ENCODE results near the gene VWA5B2.

VWA5B2 gene

DNA sequence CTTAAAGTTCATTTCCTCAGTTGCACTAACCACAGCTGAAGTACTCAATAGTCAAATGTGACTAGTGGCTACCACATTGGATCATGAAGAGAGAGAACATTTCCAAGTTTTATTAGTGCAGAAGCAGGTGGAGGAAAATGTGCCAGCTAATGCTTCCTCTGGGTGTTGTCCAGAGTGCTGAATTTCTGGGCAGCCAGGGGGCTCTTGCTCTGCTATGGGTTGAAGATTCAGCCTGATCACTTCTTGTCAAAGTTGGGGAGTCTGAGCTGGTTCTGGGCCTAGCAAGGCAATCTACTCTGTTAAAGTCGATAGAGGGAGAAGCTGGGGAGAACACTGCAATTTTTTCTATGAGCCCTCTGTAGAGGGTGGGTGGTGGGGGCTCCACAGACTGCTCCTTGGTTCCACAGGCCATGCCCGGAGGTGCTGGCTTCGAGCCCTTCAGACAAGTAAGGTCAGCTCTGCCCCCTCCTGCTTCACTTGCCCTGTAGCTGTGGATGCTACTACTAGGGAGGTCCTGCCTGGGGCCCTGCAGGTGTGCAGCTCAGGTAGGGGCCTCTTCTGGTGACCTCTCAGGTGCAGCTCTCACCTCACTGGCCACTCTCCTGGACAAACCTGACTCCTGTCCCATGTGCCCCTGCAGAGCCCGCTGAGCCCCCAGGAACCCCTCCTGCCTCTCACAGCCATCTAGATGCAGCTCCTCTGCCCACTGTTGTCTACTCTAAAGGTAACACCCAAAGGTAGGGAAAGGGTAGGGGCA is 11.2 kb downstream of the VWA5B2 start:
- Histone ChIP-seq H3K36me3 (replicated peaks; ENCODE audit: low read depth, low read length) (peaks cover 23% of the 10 kb centered on the region), H3K27ac (ENCODE audit: low read length) (no peak overlapping the region), H3K4me2 (ENCODE audit: low read length) (no peak overlapping the region), H3K4me1 (ENCODE audit: low read length) (no peaks in the 10 kb centered on the region), H3K4me3 (ENCODE audit: low read length) (no peak overlapping the region), H3K27me3 (ENCODE audit: low read depth, low read length) (no peaks in the 10 kb centered on the region), H2AFZ (ENCODE audit: low read depth, low read length) (no peak overlapping the region), H4K20me1 (ENCODE audit: insufficient read depth, low read length) (no peaks in the 10 kb centered on the region), H3K9me3 (ENCODE audit: insufficient read depth, low read length) (no peaks in the 10 kb centered on the region), H3K79me2 (ENCODE audit: low read length) (no peaks in the 10 kb centered on the region), H3K9ac (ENCODE audit: low read length) (no peak overlapping the region)
- TF ChIP-seq, protein P1, sequence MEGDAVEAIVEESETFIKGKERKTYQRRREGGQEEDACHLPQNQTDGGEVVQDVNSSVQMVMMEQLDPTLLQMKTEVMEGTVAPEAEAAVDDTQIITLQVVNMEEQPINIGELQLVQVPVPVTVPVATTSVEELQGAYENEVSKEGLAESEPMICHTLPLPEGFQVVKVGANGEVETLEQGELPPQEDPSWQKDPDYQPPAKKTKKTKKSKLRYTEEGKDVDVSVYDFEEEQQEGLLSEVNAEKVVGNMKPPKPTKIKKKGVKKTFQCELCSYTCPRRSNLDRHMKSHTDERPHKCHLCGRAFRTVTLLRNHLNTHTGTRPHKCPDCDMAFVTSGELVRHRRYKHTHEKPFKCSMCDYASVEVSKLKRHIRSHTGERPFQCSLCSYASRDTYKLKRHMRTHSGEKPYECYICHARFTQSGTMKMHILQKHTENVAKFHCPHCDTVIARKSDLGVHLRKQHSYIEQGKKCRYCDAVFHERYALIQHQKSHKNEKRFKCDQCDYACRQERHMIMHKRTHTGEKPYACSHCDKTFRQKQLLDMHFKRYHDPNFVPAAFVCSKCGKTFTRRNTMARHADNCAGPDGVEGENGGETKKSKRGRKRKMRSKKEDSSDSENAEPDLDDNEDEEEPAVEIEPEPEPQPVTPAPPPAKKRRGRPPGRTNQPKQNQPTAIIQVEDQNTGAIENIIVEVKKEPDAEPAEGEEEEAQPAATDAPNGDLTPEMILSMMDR (IDR thresholded peaks at IDR 0.05; ENCODE audit: low read depth, low read length): no peak
- TF ChIP-seq EZH2phosphoT487 (IDR thresholded peaks at IDR 0.05; ENCODE audit: low read depth): no peak

DNA sequence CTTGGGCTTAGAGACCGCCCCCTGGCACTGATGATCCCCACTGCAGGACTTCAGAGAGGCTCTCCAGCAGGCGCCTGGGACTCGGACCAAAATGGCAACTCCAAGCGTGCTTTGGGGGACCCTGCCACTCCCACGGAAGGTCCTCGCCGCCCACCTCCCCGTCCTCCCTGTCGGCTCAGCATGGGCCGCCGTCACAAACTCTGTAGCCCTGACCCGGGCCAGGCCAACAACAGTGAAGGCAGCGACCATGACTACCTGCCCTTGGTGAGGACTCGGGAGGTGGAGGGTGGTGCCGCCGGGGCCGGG is 11.7 kb downstream of the VWA5B2 start:
- H2AFZ ChIP-seq (ENCODE audit: low read depth, low read length): no peak overlapping the region
- no peaks in the 10 kb centered on the region for H4K20me1 ChIP-seq (ENCODE audit: insufficient read depth, low read length)
- H3K36me3 ChIP-seq (replicated peaks; ENCODE audit: low read depth, low read length): peaks cover 23% of the 10 kb centered on the region
- no peaks in the 10 kb centered on the region for H3K4me1 ChIP-seq (ENCODE audit: low read length)
- H3K4me3 ChIP-seq (ENCODE audit: low read length): no peak overlapping the region
- 0 out of 2 replicates have a peak, but pooled peaks cover 5% of the 10 kb centered on the region for H3K79me2 ChIP-seq (ENCODE audit: low read length)
- no peaks in the 10 kb centered on the region for H3K9me3 ChIP-seq (ENCODE audit: insufficient read depth, low read length)
- TF ChIP-seq, protein P1 (IDR thresholded peaks at IDR 0.05; ENCODE audit: low read depth, low read length): no peak
- TF ChIP-seq EZH2phosphoT487 (IDR thresholded peaks at IDR 0.05; ENCODE audit: low read depth): no peak
- H3K9ac ChIP-seq (ENCODE audit: low read length): no peak overlapping the region
- no peak overlapping the region for H3K27ac ChIP-seq (ENCODE audit: low read length)
- no peak overlapping the region for H3K4me2 ChIP-seq (ENCODE audit: low read length)
- H3K27me3 ChIP-seq (ENCODE audit: low read depth, low read length): no peaks in the 10 kb centered on the region

GRCh38 chr3:184241447-184242296 is 12.3 kb downstream of the VWA5B2 start:
- H3K36me3 ChIP-seq (replicated peaks; ENCODE audit: low read depth, low read length): peaks cover 23% of the 10 kb centered on the region
- no peaks in the 10 kb centered on the region for H4K20me1 ChIP-seq (ENCODE audit: insufficient read depth, low read length)
- TF ChIP-seq, protein P1 (IDR thresholded peaks at IDR 0.05; ENCODE audit: low read depth, low read length): peak; percentile 19; the same call in 1 of the 2 replicates
- no peak for TF ChIP-seq EZH2phosphoT487 (IDR thresholded peaks at IDR 0.05; ENCODE audit: low read depth)
- H3K9ac ChIP-seq (ENCODE audit: low read length): no peak overlapping the region
- no peaks in the 10 kb centered on the region for H3K27me3 ChIP-seq (ENCODE audit: low read depth, low read length)
- H2AFZ ChIP-seq (ENCODE audit: low read depth, low read length): no peak overlapping the region
- H3K4me3 ChIP-seq (ENCODE audit: low read length): no peak overlapping the region
- H3K9me3 ChIP-seq (ENCODE audit: insufficient read depth, low read length): no peaks in the 10 kb centered on the region
- no peak overlapping the region for H3K4me2 ChIP-seq (ENCODE audit: low read length)
- 0 out of 2 replicates have a peak, but pooled peaks cover 10% of the 10 kb centered on the region for H3K79me2 ChIP-seq (ENCODE audit: low read length)
- no peak overlapping the region for H3K27ac ChIP-seq (ENCODE audit: low read length)
- no peaks in the 10 kb centered on the region for H3K4me1 ChIP-seq (ENCODE audit: low read length)

DNA sequence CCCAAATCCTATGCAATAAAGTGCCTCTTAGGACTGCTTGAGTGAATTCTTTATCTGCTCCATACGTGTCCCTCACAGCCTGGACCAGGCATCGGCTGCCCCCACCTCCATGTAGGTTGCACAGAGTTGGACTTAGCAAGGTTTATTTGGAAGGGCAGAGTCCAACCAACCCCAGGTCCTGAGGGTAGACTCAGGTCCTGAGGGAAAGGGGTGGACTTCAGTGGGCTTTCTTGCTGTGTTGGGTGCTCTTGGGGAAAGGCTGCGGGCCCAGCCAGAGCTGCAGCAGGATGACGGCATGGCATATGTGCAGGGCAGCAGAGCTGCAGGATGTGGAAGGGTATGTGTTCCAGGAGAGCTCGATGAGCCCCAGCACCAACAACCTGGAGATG is 12.9 kb downstream of the VWA5B2 start:
- Histone ChIP-seq H3K27ac (ENCODE audit: low read length) (no peak overlapping the region), H4K20me1 (ENCODE audit: insufficient read depth, low read length) (no peaks in the 10 kb centered on the region), H3K9me3 (ENCODE audit: insufficient read depth, low read length) (no peaks in the 10 kb centered on the region), H2AFZ (ENCODE audit: low read depth, low read length) (no peak overlapping the region), H3K27me3 (ENCODE audit: low read depth, low read length) (no peaks in the 10 kb centered on the region), H3K4me2 (ENCODE audit: low read length) (no peak overlapping the region), H3K79me2 (ENCODE audit: low read length) (peaks cover 16% of the 10 kb centered on the region), H3K36me3 (replicated peaks; ENCODE audit: low read depth, low read length) (peaks cover 23% of the 10 kb centered on the region), H3K9ac (ENCODE audit: low read length) (no peak overlapping the region), H3K4me3 (ENCODE audit: low read length) (no peak overlapping the region), H3K4me1 (ENCODE audit: low read length) (no peaks in the 10 kb centered on the region)
- TF ChIP-seq, protein P1 (IDR thresholded peaks at IDR 0.05; ENCODE audit: low read depth, low read length): no peak
- no peak for TF ChIP-seq EZH2phosphoT487 (IDR thresholded peaks at IDR 0.05; ENCODE audit: low read depth)
